ENCODE measurements around the gene TRIM9. TPM values are rescaled to one million over a fixed set of nuclear protein-coding genes. Genes with fewer than 3 reads are reported as not detected.

The TRIM9 gene
- total RNA-seq = 31.2 TPM

DNA sequence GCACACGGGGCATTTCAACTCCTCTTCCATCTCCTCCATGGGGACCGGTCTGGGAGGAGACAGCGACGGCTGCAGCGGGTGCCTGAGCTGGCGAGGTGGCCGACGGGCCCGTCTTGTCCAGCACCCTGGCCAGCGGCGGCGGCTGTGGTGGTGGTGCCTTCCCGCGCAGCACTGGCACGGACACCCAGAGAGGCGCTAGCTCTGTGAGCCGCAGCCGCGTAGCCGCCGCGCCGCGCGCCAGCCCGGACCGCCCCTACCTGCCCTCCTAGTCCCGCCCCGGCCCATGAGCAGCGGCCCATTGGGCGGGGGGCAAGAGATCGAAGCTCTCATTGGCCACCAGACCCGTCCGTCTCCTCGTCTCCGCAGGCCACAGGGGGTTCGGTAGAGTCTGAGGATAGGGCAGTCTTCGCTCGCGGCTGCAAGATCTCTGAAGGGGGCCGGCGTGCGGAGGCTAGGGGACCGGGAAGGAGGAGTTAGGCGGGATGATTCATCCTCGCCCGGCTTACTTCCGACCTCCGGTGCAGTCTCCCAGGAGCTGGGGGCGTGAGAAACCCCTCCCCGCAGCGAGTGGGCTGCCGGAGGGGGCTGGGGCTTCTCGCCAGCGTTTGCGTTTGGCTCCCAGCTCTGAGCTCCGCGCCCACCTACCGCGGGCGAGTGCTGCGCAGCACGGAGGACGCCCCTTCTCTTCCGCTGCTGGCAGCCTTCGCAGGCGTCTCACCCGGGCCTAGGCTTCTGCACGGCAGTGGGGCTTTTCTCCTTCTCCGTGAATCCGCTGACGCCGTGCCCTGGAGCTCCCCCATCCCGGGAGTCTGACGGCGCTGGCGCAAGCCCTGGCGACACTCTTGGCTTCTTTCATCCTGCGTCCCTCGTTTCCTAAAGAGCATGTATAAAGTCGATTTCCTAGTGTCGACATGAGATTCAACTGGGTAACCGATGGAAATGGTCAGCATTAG is at the start of gene TRIM9:
TRIM9 (minus strand) TSS at position 205 of the 953 bp plus-strand sequence; CDS start at position 39, 166 bp downstream.
- DNase-seq (ENCODE audit: low spot score) = peak; percentile 94

DNA sequence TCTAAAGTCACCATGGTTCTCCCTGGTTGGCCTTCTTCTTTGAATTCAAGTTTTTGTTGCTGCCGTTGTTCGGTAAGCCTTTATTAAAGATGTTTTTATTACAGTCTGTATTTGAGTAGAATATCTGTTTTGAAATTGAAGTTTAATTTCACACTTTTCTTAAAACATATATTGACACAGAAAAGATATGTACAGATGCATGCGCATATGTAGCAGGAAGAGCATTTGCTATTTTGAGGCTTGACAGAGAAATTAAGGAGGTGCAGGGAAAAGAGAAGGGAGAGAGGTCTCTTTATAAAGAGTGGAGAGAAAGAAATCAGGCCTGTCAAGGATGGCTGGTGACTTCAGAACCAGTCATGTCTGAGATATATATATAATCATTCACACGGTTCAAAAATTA is 46.0 kb upstream of the TRIM9 start:
- DNase-seq (ENCODE audit: low spot score) = no peak

DNA sequence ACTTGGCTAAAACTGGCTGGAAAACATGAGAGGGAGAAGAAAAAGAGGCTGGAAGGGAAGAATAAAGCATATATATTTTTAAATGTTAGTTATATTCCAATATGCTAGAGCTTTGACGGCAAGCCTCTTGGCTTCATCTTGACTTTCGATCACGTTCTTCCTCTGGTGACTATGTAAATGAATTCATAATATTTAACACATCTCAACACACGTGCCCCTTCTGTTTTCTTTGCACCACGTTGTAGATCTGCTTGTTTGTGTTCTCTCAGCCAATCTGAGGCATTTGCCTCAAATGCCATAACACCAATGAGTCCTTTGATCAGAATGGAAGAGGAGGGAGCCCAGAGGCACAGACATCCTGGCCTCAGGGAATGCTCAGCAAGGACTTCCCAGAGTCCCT is 45.4 kb upstream of the TRIM9 start:
- no peak for DNase-seq (ENCODE audit: low spot score)

DNA sequence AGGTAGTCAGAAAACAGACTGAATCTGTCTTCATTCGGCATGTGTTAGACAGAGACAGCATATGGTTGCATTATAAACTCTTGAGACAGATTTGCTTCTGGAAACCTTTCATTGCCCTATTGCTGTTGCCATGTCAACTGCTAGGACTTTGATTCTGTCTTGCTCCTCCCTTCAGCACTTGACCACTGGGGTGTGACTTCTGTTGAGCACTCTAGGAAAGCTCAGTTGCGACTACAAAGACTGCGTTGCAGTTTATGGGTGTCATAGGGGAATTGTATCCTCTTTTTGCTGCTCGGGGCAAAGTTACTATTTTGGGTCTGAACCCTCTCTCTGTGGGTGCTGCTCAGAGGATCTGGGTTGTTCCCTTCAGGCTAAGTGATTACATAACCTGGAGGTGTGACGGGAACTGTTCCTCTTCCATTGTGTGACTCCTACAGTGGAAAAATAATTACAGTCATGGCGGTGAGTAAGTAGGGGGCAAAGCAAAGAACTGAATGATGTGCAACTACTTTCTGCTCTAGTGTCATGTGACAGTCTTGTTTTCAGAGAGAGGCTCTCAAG is 44.3 kb upstream of the TRIM9 start:
- DNase-seq (ENCODE audit: low spot score) = peak; percentile 10

DNA sequence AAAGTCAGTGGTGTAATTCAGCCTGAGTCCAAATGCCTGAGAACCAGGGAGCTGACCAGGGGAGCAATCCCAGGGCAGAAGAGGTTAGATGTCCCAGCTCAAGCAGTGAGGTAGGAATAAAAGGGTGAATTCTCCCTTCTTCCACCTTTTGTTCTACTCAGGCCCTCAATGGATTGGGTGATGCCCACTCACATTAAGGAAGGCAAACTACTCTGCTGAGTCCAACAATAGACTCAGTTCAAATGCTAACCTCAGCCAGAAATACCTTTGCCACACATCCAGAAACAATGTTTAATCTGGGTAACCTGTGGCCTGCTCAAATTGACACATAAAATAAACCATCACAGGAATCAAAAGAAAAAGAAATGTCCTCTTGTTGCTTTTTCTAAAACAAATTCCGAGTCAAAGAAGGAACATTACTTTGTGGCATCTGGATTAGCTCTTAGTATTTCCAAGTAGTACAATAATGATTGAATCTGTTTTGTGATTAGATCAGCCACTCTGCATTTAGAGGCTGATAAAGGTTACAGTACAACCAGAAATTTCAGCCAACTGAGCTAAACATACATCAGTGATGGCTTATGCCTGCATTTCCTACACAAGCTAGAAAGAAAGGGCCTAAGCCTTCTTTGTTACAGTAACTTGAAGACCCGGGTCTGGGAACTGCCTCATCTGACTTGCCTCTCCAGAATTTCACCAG is 43.6 kb upstream of the TRIM9 start:
- no peak for DNase-seq (ENCODE audit: low spot score)

DNA sequence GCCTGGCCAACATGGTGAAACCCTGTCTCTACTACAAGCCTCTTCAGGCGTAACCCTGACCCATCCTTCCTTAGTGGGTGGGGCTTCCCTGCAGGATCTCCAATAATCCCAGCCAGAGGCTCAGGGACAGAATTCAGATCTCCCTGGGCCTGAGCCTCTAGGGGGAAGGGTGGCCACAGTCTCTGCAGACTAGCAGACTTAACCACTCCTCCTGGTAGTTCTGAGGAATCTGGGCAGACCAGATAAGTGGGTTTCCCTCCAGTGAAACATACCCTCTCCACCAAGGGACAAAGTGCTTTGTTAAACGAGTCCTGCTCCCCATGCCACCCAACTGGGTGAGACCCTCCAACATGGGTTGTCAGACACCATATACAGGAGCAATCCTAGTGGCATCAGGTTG is 36.6 kb upstream of the TRIM9 start:
- no peak for DNase-seq (ENCODE audit: low spot score)

DNA sequence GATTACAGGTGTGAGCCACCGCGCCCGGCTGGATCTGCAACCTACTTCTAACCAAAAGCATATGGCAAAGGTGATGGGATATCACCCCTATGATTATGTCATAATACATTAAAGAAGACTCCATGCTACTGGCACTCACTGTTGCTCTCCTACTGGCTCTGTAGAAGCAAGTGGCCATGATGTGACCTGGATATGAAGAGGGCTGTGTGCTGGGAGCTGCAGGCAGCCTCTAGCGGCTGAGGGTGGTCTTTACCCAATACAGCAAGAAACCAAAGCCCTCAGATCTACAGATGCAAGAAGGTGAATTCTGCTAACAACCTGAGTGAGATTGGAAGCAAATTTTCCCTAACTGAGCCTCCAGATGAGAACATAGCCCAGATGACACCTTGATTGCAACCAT is 34.2 kb upstream of the TRIM9 start:
- no peak for DNase-seq (ENCODE audit: low spot score)

DNA sequence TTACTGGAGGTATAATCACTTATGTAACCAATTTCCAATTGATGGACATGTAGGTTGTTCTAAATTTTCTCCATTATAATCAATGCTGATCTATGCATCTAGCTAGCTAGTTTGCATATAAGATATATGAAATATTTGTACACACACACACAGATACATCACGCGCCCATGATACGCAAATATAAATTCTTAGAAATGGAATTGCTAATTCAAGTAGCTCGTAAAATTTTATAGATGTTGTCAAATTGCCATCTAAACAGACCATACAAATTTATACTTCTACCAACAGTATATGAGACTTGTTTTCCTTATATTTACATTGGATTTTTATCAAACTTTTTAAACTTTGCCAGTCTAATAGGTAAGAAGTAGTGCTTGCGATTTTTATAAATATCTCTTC is 29.1 kb upstream of the TRIM9 start:
- no peak for DNase-seq (ENCODE audit: low spot score)

DNA sequence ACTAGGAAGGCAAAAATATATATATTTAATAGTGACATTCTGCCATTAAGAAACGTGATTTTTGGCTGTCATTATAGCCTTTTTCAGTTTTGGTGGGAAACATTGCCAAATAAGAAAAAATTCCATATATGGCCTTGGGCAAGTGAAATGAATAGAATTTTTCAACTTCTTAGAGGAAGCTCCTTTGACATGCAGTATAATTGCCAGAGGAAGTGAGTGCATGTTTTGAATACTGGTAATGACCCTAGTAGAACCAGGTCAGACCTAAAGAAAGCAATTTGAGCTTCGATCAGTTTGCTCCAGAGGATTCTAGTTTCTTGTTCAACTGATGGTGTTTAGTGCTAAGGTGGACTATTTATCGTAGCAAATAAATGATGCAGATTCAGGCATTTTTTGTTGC is 26.2 kb upstream of the TRIM9 start:
- DNase-seq (ENCODE audit: low spot score) = no peak

DNA sequence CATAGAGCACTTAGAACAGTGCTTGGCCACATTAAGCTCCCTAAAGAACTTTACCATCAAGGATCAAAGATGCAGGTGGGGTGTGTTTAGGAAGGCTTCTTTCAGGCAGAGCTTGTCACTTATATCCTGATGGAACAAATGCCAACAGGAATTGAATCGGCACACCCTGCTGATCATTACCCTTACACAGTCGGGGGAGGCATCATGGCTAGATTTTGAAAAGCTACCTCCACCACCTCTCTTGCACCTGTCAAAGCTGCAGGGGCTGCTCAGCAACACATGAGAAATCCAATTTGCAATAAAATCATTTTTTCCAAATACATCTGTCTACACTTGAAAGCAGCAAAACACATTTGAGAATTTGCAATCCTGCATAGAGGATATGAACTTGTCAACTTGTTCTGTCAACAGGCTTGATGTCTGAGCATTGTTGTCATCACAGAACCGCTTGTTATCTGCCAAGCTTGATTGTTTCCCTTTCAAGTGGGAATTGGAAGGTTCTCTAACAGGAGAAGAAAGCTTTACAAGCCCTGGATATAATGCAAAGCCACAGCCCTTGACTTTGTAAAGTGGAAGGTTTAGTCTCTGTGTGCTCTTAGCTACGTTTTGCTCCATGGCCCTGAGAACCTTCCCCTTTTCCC is 24.6 kb upstream of the TRIM9 start:
- DNase-seq (ENCODE audit: low spot score) = no peak

DNA sequence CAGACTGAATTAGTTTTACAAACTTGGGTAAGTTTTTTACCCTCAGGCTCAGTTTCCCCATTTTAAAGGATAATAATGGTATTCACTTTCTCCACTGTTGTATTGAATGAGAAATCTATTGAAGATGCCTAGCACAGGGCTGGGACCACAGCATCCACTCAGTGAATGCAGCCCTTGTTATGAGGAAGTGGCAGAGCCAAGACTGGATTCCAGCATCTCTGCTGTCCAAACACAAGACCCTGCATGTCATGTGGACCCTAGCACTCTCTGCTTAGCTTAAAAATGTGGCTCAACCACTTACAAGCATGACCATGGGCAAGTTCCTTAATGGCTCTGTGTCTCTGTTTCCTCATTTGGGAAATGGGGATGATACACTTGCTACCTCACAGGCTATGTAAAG is 24.1 kb upstream of the TRIM9 start:
- no peak for DNase-seq (ENCODE audit: low spot score)

DNA sequence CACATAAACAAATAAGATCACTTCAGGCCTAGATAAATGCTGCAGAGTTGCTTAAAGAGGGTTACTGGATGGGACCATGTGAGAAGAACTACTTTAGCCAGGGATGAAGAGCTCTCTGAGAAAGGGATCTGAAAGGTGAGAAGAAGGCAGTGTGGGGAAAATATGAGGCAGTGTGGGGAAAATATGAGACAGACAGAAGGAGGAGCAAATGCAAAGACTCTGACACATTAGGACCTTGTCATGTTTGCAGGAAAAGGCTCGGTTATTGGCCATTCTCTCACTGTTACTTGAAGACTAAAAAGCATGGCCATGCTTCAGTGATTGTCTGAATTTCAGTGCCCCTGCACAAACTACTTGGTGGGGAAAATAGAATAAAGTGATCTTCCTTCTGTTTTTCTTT is 22.7 kb upstream of the TRIM9 start:
- DNase-seq (ENCODE audit: low spot score) = no peak

DNA sequence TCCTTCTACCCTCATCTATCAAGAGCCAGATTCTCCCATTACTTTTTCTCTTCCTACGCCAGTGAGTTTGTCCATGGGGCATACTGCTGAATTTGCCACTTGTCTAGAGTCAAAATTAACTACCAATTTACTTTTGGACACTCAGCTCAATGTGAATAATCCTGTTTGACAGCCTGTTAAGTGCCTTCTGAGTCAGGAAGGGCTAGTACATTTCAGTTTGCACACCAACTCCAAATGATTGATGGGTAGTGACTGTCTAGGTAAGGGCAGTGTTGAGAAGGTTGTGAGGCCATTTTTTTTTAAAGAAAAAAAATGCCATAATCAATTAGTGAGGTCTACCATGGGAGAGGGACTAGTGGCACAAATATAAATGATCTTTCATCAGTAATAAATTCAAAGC is 21.8 kb upstream of the TRIM9 start:
- DNase-seq (ENCODE audit: low spot score) = no peak

DNA sequence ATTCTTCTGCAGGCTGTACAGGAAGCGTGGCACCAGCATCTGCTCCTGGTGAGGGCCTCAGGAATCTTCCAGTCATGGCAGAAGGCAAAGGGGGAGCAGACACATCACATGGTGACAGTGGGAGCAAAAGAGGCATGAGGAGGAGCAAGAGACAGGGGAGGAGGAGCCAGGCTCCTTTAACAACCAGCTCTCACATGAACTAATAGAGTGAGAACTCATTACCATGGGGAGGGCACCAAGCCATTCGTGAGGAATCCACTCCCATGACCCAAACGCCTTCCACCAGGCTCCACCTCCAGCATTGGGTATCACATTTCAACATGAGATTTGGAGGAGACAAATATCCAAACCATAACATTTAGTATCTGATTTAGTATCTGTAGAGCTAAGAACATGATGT is 14.7 kb upstream of the TRIM9 start:
- no peak for DNase-seq (ENCODE audit: low spot score)

DNA sequence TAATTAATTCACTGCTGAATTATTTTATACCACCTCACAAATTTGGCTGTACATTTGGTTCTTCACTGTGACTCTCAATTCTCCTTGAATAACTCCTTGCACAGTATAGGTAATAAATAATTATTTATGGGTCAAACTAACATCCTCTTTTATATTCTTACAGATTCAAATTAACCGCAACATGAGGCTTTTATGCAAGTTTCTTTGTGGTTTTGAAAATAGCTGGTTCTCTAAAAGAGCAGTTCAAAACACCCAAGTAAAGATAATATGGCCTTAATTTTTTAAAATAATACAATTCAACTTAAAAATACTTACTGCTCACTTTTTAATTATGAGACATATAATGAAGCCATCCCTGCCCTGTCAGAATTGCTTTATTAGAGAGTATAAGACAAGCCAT is 12.9 kb upstream of the TRIM9 start:
- DNase-seq (ENCODE audit: low spot score) = no peak

DNA sequence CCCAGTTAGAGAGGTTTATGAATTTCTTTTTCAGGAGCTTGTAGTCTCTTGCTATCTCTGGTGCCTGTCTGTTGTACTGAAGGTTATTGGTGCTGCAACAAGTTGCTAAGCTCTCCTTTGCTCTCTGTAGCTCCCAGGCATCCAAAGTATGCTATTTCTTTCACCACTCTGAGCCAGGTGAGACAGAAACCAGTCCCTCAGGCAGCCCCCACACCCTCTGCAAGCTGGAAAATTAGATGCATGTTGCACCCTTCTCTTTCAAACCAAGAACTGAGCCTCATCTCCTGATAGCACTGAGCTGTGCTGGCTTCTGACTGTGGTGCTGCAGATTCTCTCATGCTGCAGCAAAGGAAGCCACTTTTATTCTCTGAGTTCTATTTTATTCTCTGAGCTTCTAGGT is 9.6 kb upstream of the TRIM9 start:
- no peak for DNase-seq (ENCODE audit: low spot score)

DNA sequence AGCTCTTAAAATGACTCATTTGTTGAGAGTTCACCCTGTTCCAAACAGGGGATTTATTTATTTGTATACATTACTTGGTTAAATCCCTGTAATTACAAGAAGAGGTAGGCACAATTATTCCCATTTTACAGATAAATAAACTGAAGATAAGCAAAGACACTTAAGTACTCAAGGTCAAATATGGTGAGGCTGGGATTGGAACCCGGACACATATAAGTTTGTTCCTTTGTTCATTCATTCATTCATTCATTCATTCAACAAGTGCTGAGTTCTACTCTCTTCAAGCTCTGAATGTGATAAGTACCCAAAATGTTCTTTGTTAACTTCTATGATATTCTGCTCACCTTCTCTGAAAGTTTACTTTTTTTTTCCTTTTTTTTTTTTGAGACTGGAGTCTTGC is 2.4 kb upstream of the TRIM9 start:
- DNase-seq (ENCODE audit: low spot score) = no peak

DNA sequence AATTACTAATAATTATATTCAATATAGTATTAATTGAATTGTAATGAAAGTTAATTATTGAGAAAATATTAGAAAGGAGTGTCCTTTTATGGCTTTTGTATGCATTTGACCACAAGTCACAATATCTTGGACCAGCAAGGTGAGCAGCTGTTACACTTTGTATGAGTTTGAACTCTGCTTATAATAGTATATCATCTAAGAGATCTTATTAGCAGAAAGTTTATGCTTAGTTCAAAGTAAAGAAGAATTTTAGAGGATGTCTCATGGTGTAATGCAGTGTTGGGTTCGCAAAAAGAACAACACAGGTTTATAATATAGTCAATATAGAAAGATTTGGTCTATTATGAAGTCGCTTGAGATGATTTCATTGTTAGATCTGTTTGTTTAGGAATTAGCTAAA is 2.0 kb upstream of the TRIM9 start:
- no peak for DNase-seq (ENCODE audit: low spot score)

DNA sequence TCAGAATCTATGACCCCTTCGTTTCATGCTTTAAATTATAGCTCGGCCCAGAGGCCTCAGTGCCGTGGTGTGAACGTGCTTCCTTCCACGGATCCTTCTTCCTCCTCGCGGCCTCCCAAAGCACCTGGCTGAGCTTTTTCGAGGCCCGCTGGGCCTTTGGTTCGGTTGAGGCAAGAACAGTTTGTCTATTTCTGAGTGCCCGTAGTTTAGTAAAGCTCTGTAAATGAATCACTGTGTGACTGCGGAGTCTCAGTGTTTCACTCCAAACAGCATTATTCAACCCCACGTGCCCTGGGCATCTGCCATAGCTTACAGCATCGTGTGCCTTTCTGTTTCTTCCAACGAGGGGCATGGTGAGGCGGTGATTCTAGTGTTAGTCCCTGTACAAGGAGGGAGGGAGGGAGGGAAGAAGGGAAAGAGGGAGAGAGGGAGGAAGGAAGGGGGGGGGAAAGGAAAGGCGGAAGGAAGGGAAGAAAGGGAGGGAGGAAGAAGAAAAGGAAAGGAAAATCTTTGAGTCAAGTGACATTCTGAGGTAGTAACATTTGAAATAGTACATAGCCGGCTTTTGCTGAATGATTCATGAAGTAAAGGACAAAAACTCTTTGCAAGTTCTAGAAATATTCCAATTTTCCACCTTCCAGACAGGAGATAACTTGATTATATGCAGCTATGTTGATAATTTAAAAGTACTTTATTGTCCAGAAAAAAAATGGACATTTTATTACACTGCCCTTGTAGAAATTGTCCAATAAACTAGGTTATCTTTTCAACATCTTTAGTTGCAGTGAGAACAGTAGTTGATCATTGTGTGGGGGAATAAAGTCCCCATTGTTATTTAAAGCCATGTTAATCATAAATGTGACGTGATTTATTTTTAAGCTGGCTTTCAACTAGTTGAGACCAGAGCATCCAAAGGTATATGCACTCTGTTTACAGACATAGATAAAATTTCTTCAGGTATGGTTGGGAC is 1.2 kb upstream of the TRIM9 start:
- no peak for DNase-seq (ENCODE audit: low spot score)

DNA sequence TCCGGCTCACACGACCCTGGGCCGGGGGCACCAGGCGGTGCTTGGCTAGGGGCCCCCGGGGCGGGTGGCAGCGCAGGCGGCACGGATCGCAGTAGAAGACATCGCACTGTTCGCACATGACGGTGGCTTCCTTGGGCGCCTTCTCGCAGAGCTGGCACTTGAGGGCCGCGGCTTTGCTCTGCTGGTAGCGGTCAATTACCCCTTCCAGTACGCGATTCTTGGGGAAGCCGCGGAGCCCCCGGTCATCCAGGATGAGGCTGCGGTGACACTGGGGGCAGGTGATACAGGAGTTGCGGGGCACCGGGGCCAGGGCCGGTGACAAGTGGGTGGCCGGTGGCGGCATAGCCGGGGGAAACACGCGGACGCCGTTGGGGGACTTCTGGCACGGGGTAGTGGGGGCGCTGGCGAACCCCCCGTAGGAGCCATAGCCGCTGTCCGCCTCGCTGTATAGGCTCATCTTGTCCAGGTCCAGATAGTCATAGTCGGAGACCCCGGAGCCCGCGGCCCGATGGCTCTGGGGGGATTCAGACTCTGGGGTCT is 553 bp downstream of the TRIM9 start:
- no peak for DNase-seq (ENCODE audit: low spot score)
